ENCODE results near the gene NLGN1. TPM values are rescaled to one million over a fixed set of nuclear protein-coding genes. Genes with fewer than 3 reads are reported as not detected.
"Not testable (repeated sequence)": the region's sequence is repeated elsewhere in the genome, so short reads cannot be mapped to it uniquely, and the experiment has no call there.

Gene NLGN1
- total RNA-seq, 1 experiment from 2014 or later = not detected

GRCh38 chr3:174211896-174212295 is 814.4 kb downstream of the NLGN1 start:
- not testable (repeated sequence) for DNase-seq (ENCODE audit: low spot score)

- no peak for DNase-seq (ENCODE audit: low spot score)
These were observed 817.9 kb downstream of the NLGN1 start for GRCh38 chr3:174215456-174215855.

GRCh38 chr3:174216019-174216418 is 818.5 kb downstream of the NLGN1 start:
- DNase-seq (ENCODE audit: low spot score) = no peak

- no peak for DNase-seq (ENCODE audit: low spot score)
These were observed 819.6 kb downstream of the NLGN1 start for GRCh38 chr3:174216946-174217718.

GRCh38 chr3:174218016-174218415 is 820.5 kb downstream of the NLGN1 start:
- DNase-seq (ENCODE audit: low spot score) = no peak

- no peak for DNase-seq (ENCODE audit: low spot score)
These were observed 822.2 kb downstream of the NLGN1 start for GRCh38 chr3:174219738-174220137.

GRCh38 chr3:174220775-174221554 is 823.4 kb downstream of the NLGN1 start:
- DNase-seq (ENCODE audit: low spot score) = no peak

GRCh38 chr3:174223042-174223441 is 825.5 kb downstream of the NLGN1 start:
- DNase-seq (ENCODE audit: low spot score) = no peak

- DNase-seq (ENCODE audit: low spot score) = no peak
These were observed 826.1 kb downstream of the NLGN1 start for GRCh38 chr3:174223626-174224025.

- DNase-seq (ENCODE audit: low spot score) = no peak
These were observed 832.4 kb downstream of the NLGN1 start for GRCh38 chr3:174229916-174230315.

- DNase-seq (ENCODE audit: low spot score) = not testable (repeated sequence)
These were observed 834.6 kb downstream of the NLGN1 start for GRCh38 chr3:174232028-174232657.

- DNase-seq (ENCODE audit: low spot score) = no peak
These were observed 835.3 kb downstream of the NLGN1 start for GRCh38 chr3:174232658-174233429.

- DNase-seq (ENCODE audit: low spot score) = no peak
These were observed 836.0 kb downstream of the NLGN1 start for GRCh38 chr3:174233511-174233910.

GRCh38 chr3:174242311-174243041 is 844.9 kb downstream of the NLGN1 start:
- no peak for DNase-seq (ENCODE audit: low spot score)

- no peak for DNase-seq (ENCODE audit: low spot score)
These were observed 845.6 kb downstream of the NLGN1 start for GRCh38 chr3:174243171-174243570.

- no peak for DNase-seq (ENCODE audit: low spot score)
These were observed 850.2 kb downstream of the NLGN1 start for GRCh38 chr3:174247687-174248152.

GRCh38 chr3:174251681-174252080 is 854.1 kb downstream of the NLGN1 start:
- DNase-seq (ENCODE audit: low spot score) = no peak

- DNase-seq (ENCODE audit: low spot score) = no peak
These were observed 855.8 kb downstream of the NLGN1 start for GRCh38 chr3:174253196-174253823.

GRCh38 chr3:174253940-174254339 is 856.4 kb downstream of the NLGN1 start:
- no peak for DNase-seq (ENCODE audit: low spot score)

- DNase-seq (ENCODE audit: low spot score) = no peak
These were observed 857.9 kb downstream of the NLGN1 start for GRCh38 chr3:174255454-174255853.

Data from HT-29 (cell line).